HG03354 (cell line): ENCODE results near the gene HHATL.
A peak's percentile ranks its signal among the peaks of the same experiment; 100 is the strongest.

Experiments
- ATAC-seq: cut with Tn5 transposase; IDR thresholded peaks from one replicate; pipeline ENCODE4 v1.9.1; 2021; ENCODE audit warnings: mild to moderate bottlenecking; ENCODE audit not compliant: unreplicated experiment, poor library complexity, severe bottlenecking

Gene HHATL

DNA sequence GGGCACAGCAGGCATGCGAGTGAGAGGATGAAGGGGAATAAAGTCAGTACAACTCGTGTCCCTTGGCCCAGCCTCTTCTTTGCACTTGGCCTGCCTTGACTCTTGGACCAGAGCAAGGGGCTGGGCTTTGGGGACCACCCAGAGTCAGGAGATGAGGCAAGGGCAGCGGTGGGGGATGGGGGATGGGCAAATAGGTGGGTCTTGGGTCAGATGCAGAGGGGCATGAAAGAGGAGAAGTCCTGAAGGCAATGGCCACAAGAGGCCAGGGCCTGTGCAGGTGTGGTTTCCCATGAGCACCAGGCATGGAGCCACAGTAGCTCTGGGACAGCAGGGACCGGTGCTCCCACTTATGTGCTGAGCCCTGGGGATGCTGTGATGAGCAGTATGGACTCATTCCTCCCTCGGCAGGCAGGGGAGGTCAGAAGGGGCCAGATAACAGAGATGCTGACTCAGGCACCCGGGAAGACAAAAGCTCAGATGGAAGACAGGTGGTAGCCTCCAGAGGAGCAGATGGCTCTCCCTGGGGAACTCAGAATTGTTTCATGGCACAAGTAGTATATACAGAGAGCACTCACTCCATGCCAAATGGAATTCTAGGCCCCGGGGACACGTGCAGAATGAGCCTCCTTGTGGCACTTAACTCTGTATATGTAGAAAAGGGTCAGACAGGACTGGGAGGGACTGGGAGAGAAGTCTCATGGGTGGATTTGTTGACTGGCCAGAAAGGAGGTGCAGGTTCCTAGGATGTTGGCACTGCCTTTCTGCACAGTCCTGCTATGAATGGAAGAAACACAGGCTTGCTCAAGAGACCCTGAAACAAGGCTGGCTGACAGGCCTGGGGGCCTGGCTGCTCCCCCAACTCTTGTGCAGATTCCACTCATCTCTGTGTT, 34.8 kb downstream of the HHATL start:
- ATAC-seq: no peak

- no peak for ATAC-seq
These were observed 35.5 kb downstream of the HHATL start for GRCh38 chr3:42667096-42667522.

DNA sequence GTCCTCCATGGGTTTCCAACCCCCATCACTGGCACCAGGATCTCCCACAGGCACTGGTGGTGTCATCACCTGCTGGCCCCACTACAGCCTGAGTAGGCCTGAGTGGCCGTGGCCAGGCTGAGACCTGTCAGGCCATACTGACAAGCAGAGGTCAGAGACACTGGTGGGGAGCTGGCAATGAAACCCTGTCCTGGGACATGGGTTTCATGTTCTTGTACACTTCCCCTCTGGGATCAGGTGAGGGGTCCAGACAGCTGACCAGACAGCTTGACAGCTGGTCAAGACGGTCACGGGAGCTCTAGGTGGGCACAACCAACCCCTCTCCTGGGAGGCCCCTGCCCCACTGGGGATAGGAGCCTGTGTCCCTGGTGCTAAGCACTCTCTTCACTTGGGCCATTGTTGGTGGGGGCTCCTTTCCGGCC, 36.0 kb downstream of the HHATL start:
- no peak for ATAC-seq

GRCh38 chr3:42666022-42666421, 36.6 kb downstream of the HHATL start:
- ATAC-seq: no peak

DNA sequence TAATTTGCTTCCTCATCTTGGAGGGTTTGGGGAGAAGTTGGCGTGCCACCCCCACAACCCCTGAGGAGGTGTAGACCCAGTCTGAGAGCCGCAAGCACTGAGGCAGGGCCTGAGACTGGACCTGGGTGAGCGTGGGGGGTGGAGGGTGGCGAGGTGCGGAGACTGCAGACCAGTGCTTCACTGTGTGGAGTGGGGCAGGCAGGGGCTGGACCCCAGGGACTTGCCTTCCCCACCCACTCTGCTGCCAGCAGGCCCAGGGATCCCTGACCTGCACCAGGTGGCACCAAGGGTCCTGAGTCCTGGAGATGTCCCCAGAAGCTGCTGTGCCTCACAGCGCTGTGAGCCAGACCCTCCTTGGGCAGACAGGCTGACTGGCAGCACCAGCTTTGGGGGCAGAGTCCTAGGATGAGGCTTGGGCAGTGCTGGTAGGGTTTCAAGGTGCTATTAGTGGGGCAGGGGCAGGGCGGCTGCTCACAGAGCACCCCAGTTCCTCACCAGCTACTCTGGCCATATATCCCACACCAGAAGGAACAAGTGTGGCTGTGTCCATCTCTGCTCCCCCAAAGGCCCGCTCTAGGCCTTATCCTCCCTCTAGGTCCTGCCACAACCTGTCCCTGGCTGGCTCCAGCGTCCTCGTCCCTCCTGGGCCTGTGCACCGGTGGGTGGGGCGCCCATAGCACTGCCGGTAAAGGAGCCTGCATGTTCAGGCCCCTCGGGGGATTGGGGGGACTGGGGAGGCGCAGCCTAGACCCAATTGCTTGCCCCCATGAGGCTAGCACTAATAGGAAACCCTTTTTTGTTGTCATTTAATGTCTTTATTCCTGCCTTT, 37.3 kb downstream of the HHATL start:
- no peak for ATAC-seq

DNA sequence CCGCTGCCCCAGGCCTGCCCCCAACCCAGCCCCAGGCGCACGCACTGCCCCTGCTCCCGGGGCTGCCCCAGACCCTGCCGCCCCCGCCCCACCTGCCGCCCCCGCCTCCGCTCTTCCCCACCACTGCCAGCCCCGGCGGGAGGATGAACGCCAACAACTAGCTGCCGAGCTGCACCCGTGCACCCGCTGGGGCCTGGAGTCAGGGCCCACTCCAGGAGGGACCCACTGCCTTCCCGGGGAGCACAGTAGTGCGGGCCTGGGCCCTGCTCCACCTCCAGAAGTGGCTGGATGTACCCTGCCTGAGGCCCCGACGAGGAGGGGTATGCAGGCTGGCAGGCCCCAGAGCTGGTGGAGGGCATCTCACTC, 38.2 kb downstream of the HHATL start:
- ATAC-seq: no peak

- peak; percentile 51 for ATAC-seq
These were observed 38.8 kb downstream of the HHATL start for GRCh38 chr3:42663581-42664437.

DNA sequence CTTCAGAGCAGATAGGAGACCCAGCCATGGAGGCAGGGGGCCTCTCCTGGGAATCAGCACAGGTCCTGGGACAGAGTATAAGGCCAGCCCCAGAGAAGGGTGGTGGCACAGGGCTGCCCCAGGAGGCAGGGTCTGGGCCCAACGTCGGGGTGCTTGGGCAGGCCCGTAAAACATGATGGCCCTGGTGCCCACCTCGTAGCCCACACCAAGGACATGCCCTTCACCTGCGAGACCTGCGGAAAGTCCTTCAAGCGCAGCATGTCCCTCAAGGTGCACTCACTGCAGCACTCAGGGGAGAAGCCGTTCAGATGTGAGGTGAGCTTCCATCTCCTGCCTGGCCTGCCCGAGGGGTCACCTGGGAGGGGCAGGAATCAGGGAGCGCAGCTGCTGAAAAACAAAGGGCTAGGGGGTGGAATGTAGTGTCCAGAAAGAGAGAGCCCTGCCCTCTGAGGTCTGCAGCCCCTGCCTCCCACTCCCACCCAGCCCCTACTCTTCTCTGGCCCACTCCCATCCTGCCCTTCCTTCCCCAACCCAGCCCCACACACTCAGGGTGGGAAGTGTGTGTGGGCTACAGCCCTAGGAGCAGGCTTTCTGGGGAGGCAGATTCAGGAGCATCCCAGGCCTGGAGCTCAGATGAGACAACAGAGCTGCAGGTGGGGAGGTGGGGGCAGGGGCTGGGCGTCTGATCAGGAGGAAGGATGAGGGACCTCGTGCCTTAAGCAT, 39.6 kb downstream of the HHATL start:
- no peak for ATAC-seq

DNA sequence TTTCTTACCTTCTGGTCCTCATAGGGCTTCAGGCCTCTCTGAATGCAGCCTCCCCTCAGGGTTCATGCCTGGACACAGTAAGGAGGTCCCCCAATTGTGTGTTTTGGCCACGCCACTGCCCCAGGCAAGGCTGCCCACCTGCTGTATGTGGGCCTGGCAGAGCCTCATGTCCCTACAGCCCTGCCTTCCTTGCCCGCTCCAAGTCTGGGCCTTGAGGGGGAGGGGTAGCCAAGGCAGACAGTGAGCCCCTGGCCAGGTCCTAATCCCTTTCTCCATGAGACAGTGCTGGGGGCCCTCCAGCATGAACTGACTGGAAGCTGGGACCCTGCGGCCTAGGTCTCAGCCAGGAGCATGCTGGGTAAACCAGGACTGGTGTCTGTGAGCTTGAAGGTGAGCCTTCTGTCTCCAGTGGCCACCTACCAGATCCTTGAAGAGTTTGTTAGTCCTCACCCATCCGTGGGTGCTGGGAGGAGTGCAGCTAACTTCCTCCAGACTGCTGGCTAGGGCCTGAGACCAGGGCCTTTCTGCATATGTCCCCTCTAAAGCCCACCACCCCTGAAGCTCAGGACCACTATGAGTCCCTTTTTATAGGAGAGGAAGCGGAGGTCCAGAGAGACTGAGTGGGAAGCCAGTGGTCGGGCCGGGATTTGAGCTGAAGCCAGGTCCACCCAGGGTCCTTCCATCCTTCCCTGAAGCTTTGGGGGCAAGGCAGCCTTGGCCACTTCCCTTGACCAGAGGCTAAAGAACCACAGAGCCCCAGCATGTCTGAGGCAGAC, 40.4 kb downstream of the HHATL start:
- ATAC-seq: no peak

- no peak for ATAC-seq
These were observed 41.0 kb downstream of the HHATL start for GRCh38 chr3:42661593-42662022.

DNA sequence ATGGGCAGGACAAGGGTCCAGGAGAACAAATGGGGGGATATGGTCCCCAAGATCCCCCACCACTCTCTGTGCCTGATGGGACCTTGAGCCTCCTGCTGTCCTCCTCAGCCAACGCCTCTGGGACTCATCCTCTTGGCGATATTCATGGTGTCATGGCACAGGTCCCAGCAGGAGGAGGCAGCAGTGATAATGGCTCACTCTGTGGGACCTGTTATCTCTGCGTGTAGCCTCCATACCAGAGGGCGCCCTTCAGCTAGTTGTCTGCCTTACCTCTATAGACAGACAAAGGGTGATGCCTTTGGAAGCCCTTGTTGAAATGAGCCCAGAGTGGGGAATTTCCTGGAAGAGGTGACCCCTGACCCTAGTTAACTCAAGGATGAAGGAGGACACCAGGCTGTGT, 41.7 kb downstream of the HHATL start:
- ATAC-seq: no peak

- ATAC-seq: no peak
These were observed 42.4 kb downstream of the HHATL start for GRCh38 chr3:42660131-42660715.

- no peak for ATAC-seq
These were observed 43.0 kb downstream of the HHATL start for GRCh38 chr3:42659451-42660130.

- ATAC-seq: no peak
These were observed 43.7 kb downstream of the HHATL start for GRCh38 chr3:42658771-42659390.

DNA sequence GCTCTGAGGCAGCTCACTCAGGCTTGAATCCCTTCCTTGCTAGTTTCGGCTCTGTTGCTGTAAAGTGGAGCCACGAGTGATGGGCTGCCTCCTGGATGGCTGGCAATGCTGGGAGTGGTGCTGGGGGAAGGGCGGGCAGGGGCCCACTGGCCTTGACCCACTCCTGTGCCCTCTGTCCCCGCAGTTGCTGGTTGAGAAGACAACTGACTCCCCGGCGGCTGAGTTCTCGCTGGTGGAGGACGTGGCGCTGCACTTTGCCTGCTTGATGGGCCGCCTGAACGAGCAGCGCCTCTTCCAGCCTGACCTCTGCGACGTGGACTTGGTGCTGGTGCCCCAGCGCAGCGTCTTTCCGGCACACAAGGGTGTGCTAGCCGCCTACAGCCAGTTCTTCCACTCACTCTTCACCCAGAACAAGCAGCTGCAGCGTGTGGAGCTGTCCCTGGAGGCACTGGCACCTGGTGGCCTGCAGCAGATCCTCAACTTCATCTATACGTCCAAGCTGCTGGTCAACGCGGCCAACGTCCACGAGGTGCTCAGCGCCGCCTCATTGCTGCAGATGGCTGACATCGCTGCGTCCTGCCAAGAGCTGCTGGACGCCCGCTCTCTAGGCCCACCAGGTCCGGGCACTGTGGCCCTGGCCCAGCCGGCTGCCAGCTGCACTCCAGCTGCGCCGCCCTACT, 44.4 kb downstream of the HHATL start:
- ATAC-seq: no peak

- no peak for ATAC-seq
These were observed 44.9 kb downstream of the HHATL start for GRCh38 chr3:42657675-42658074.
